Neural cell (in vitro differentiated cells): ENCODE measurements around the gene GBP4.

ENCODE experiments used
- CTCF ChIP-seq: fragments of 450-650 bp; IDR thresholded peaks from 2 replicates; pipeline ENCODE4 v1.5.1; 2014; ENCODE audit warnings: antibody characterized with exemption, mild to moderate bottlenecking, moderate library complexity; ENCODE audit not compliant: poor library complexity, severe bottlenecking
- EP300 ChIP-seq: fragments of 450-650 bp; conservative IDR thresholded peaks from 2 replicates; pipeline ENCODE4 v1.6.1; 2014; ENCODE audit warnings: antibody characterized with exemption, mild to moderate bottlenecking, moderate library complexity; ENCODE audit not compliant: poor library complexity, severe bottlenecking
- EZH2 ChIP-seq: fragments of 200-600, 300-800 bp; shearing (Covaris generic), sonication (generic); IDR thresholded peaks from 2 replicates; pipeline ENCODE4 v1.6.1; 2014; ENCODE audit warnings: antibody characterized with exemption, low read length, borderline replicate concordance, mild to moderate bottlenecking; ENCODE audit not compliant: insufficient read depth, poor library complexity, severe bottlenecking
- MXI1 ChIP-seq: fragments of 450-650 bp; conservative IDR thresholded peaks from 2 replicates; pipeline ENCODE4 v1.6.1; 2014; ENCODE audit warnings: antibody characterized with exemption, mild to moderate bottlenecking; ENCODE audit not compliant: poor library complexity, severe bottlenecking
- POLR2AphosphoS5 ChIP-seq: IDR thresholded peaks from 2 replicates; pipeline ENCODE4 v1.6.1; 2012
- RAD21 ChIP-seq: fragments of 450-650 bp; conservative IDR thresholded peaks from 2 replicates; pipeline ENCODE4 v1.6.1; 2014; ENCODE audit warnings: antibody characterized with exemption, mild to moderate bottlenecking, moderate library complexity
- REST ChIP-seq: IDR thresholded peaks from 2 replicates; pipeline ENCODE4 v1.6.1; 2012; ENCODE audit warnings: borderline replicate concordance
- SMC3 ChIP-seq: fragments of 450-650 bp; conservative IDR thresholded peaks from 2 replicates; pipeline ENCODE4 v1.6.1; 2014; ENCODE audit warnings: antibody characterized with exemption, mild to moderate bottlenecking, moderate library complexity; ENCODE audit not compliant: poor library complexity
- TAF1 ChIP-seq: IDR thresholded peaks from 2 replicates; pipeline ENCODE4 v1.6.1; 2012; ENCODE audit warnings: low read depth

GRCh38 chr1:89166705-89167104, 32.0 kb downstream of the GBP4 start:
- TF ChIP-seq SMC3: no peak
- TF ChIP-seq EP300: no peak
- no peak for TF ChIP-seq POLR2AphosphoS5
- TF ChIP-seq REST: no peak
- no peak for TF ChIP-seq CTCF
- TF ChIP-seq TAF1: no peak
- TF ChIP-seq MXI1: no peak
- no peak for TF ChIP-seq EZH2
- no peak for TF ChIP-seq RAD21
